Measurements from ENCODE around the gene ANKFN1.

GRCh38 chr17:56158915-56159825 is 5.9 kb downstream of the ANKFN1 start:
- TF ChIP-seq, protein P1, sequence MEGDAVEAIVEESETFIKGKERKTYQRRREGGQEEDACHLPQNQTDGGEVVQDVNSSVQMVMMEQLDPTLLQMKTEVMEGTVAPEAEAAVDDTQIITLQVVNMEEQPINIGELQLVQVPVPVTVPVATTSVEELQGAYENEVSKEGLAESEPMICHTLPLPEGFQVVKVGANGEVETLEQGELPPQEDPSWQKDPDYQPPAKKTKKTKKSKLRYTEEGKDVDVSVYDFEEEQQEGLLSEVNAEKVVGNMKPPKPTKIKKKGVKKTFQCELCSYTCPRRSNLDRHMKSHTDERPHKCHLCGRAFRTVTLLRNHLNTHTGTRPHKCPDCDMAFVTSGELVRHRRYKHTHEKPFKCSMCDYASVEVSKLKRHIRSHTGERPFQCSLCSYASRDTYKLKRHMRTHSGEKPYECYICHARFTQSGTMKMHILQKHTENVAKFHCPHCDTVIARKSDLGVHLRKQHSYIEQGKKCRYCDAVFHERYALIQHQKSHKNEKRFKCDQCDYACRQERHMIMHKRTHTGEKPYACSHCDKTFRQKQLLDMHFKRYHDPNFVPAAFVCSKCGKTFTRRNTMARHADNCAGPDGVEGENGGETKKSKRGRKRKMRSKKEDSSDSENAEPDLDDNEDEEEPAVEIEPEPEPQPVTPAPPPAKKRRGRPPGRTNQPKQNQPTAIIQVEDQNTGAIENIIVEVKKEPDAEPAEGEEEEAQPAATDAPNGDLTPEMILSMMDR (conservative IDR thresholded peaks at IDR 0.05; ENCODE audit: low read length) = no peak
- no peak for TF ChIP-seq EZH2phosphoT487 (IDR thresholded peaks at IDR 0.05; ENCODE audit: borderline replicate concordance)

Data from Loucy (cell line).